ENCODE measurements around the gene MAP3K12. TPM values are rescaled to one million over a fixed set of nuclear protein-coding genes. Genes with fewer than 3 reads are reported as not detected.
"Not testable (repeated sequence)": the region's sequence is repeated elsewhere in the genome, so short reads cannot be mapped to it uniquely, and the experiment has no call there.

MAP3K12 gene, protein sequence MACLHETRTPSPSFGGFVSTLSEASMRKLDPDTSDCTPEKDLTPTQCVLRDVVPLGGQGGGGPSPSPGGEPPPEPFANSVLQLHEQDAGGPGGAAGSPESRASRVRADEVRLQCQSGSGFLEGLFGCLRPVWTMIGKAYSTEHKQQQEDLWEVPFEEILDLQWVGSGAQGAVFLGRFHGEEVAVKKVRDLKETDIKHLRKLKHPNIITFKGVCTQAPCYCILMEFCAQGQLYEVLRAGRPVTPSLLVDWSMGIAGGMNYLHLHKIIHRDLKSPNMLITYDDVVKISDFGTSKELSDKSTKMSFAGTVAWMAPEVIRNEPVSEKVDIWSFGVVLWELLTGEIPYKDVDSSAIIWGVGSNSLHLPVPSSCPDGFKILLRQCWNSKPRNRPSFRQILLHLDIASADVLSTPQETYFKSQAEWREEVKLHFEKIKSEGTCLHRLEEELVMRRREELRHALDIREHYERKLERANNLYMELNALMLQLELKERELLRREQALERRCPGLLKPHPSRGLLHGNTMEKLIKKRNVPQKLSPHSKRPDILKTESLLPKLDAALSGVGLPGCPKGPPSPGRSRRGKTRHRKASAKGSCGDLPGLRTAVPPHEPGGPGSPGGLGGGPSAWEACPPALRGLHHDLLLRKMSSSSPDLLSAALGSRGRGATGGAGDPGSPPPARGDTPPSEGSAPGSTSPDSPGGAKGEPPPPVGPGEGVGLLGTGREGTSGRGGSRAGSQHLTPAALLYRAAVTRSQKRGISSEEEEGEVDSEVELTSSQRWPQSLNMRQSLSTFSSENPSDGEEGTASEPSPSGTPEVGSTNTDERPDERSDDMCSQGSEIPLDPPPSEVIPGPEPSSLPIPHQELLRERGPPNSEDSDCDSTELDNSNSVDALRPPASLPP
- 17.3 TPM for total RNA-seq
- polyA plus RNA-seq = 27.4 TPM

DNA sequence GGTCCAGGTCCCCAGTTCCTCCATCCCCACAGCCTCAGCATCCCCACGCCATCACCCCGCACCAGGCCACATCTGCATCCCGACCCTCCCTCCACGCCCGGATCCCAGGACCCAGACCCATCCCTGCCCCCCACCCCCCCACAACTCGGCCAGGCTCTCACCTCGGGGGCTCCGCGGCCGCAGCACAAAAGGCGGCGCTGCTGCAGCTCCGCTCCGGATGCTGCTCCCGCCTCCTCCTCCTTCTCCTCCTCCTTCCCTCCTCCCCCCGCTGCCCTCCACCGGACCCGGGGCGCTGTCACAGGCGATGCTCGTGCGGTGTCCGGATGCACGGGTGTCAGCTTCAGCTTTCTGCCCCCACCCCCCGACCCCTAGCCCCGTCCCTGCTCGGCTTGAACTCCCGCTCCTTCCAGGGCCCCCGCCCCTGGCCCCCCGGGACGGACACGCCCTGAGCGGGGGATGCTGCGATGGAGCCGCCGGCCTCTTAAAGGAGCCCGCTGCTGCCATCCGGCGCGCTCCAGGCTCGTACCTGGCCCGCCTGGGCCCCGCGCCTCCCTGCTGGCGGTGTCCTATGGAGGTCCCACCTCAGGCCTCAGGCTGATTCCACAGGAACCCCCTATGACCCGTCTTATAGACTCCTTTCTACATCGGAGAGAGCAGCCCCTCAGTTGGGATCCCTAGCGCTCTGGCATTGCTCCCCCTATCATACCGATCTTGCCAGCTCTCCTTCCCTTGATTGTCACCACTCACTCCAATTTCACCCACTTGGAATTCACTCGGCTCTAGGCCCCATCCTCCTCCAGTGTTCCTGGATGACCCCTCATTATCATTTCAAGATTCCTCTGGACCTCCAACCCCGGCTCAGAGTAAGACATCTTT, at the start of gene MAP3K12:
Gene MAP3K12 (minus strand): TSS at position 193 of the 876 bp plus-strand sequence. CDS start 12,067 bp downstream, outside the sequence.
- DNase-seq (ENCODE audit: extremely low spot score) = no peak
- Histone ChIP-seq H3K4me3 (ENCODE audit: low read depth, low read length) (peak within 1 kb of the TSS; percentile 54), H3K4me1 (ENCODE audit: insufficient read depth) (no peaks in the 10 kb centered on the region), H3K36me3 (ENCODE audit: insufficient read depth) (no peaks in the 10 kb centered on the region), H3K27ac (ENCODE audit: low read depth) (peak within 1 kb of the TSS; percentile 94)
- WGBS = under 1% methylated on average over 51 of the region's 51 CpGs

- 96% methylated on average over 6 of the region's 6 CpGs for WGBS
- H3K4me3 ChIP-seq (ENCODE audit: low read depth, low read length); H3K4me1 ChIP-seq (ENCODE audit: insufficient read depth); H3K27ac ChIP-seq (ENCODE audit: low read depth); H3K36me3 ChIP-seq (ENCODE audit: insufficient read depth); DNase-seq (ENCODE audit: extremely low spot score): not testable (repeated sequence)
Observed at GRCh38 chr12:53548354-53548753, 49.1 kb upstream of the MAP3K12 start.

DNA sequence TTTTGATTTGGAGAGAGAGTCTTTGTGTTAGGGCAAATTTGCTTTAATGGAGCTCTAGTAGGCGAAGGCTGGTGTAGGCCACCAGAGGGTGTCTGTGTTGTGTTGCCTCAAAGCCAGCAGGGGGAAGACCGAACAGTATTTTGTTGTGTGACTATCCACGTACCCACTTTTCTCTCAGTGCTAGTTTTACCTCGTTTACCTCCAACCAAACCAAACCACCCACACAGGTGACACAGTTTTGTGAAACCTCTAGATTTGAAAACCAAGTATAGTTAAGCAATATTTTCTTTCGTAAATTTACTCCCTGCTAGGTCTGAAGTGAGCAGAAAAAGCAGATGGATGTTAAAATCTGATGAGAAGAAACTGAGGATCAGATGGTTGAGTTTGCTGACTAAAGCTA, 44.3 kb upstream of the MAP3K12 start:
- 19% methylated on average over 5 of the region's 5 CpGs for WGBS
- peaks cover 3% of the 10 kb centered on the region for H3K36me3 ChIP-seq (ENCODE audit: insufficient read depth)

DNA sequence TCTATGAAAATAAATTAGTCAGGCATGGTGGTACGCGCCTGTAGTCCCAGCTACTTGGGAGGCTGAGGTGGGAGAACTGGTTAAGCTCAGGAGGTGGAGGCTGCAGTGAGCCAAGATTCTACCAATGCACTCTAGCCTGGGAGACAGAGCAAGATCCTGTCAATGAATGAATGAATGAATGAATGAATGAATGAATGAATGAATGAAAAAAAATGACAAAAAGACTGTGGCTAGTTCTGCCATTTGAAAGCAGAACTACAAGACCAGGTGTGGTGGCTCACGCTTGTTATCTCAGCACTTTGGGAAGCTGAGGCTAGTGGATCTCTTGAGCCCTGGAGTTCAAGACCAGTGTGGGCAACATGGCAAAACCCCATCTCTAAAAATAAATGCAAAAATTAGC, 40.3 kb upstream of the MAP3K12 start:
- Histone ChIP-seq H3K4me3 (ENCODE audit: low read depth, low read length) (no peak overlapping the region), H3K4me1 (ENCODE audit: insufficient read depth) (peaks cover 1% of the 10 kb centered on the region), H3K36me3 (ENCODE audit: insufficient read depth) (peaks cover 1% of the 10 kb centered on the region), H3K27ac (ENCODE audit: low read depth) (no peak overlapping the region)
- 94% methylated on average over 3 of the region's 3 CpGs for WGBS
- DNase-seq (ENCODE audit: extremely low spot score) = no peak

More for the DNA sequence above, 44.3 kb upstream of the MAP3K12 start:
- H3K27ac ChIP-seq (ENCODE audit: low read depth) = no peak overlapping the region
- H3K4me3 ChIP-seq (ENCODE audit: low read depth, low read length) = no peak overlapping the region
- peaks cover 1% of the 10 kb centered on the region for H3K4me1 ChIP-seq (ENCODE audit: insufficient read depth)
- DNase-seq (ENCODE audit: extremely low spot score) = peak; percentile 42

GRCh38 chr12:53538209-53538689, 39.0 kb upstream of the MAP3K12 start:
- DNase-seq (ENCODE audit: extremely low spot score) = peak; percentile 33
- no peak overlapping the region for H3K4me3 ChIP-seq (ENCODE audit: low read depth, low read length)
- H3K4me1 ChIP-seq (ENCODE audit: insufficient read depth) = peaks cover 1% of the 10 kb centered on the region
- WGBS = 16% methylated on average over 1 of the region's 1 CpG
- H3K36me3 ChIP-seq (ENCODE audit: insufficient read depth) = peaks cover 1% of the 10 kb centered on the region
- no peak overlapping the region for H3K27ac ChIP-seq (ENCODE audit: low read depth)

- 93% methylated on average over 3 of the region's 3 CpGs for WGBS
- peaks cover 1% of the 10 kb centered on the region for H3K36me3 ChIP-seq (ENCODE audit: insufficient read depth)
- no peak overlapping the region for H3K27ac ChIP-seq (ENCODE audit: low read depth)
- H3K4me3 ChIP-seq (ENCODE audit: low read depth, low read length) = no peak overlapping the region
- no peak for DNase-seq (ENCODE audit: extremely low spot score)
- H3K4me1 ChIP-seq (ENCODE audit: insufficient read depth) = peaks cover 1% of the 10 kb centered on the region
Observed at GRCh38 chr12:53536962-53537361, 37.7 kb upstream of the MAP3K12 start.

DNA sequence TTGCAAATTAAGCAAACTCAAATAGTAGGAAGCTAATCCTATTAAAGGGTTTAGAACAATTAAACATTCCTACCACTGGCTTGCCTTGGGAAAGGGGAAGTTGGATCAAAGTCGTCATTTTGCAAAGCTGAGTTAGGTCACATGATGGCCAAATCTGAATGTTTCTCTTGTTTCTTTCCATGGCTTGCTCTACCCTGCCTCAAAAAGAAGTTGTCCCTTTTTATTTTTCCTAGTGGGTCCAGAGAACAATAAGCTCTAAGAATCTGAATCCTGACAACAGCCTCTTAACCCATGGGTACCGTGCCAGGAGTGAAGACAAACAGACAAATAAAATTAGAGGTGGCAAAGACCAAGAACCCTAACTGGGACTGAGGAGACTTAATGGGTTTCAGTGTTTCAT, 34.2 kb upstream of the MAP3K12 start:
- no peak overlapping the region for H3K4me3 ChIP-seq (ENCODE audit: low read depth, low read length)
- DNase-seq (ENCODE audit: extremely low spot score) = no peak
- no peak overlapping the region for H3K27ac ChIP-seq (ENCODE audit: low read depth)
- no peaks in the 10 kb centered on the region for H3K4me1 ChIP-seq (ENCODE audit: insufficient read depth)
- WGBS = 77% methylated on average over 2 of the region's 2 CpGs
- H3K36me3 ChIP-seq (ENCODE audit: insufficient read depth) = peaks cover 4% of the 10 kb centered on the region

GRCh38 chr12:53532524-53533445, 33.5 kb upstream of the MAP3K12 start:
- Histone ChIP-seq H3K36me3 (ENCODE audit: insufficient read depth) (peaks cover 4% of the 10 kb centered on the region), H3K4me3 (ENCODE audit: low read depth, low read length) (no peak overlapping the region), H3K27ac (ENCODE audit: low read depth) (no peak overlapping the region), H3K4me1 (ENCODE audit: insufficient read depth) (no peaks in the 10 kb centered on the region)
- 94% methylated on average over 7 of the region's 7 CpGs for WGBS
- DNase-seq (ENCODE audit: extremely low spot score) = no peak

DNA sequence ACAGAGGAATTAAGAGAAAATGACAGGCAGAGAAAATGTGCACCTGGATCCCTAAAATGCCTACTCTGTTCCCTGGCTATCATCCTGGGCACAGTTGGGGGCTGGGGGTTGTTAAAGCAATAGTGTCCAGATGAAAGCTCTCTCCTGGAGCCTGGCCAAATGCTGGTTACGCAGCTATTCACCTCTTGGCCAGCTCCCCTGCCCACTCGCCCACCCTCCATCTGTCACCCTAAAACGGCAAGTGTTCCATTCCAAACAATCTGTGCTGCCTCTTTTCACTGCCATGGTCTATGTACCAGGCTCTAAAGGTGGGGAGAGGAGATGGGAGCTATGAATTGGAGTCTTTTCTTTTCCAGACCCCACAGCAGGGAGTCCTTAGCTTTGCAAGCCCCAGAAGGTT, 32.8 kb upstream of the MAP3K12 start:
- Histone ChIP-seq H3K4me1 (ENCODE audit: insufficient read depth) (no peaks in the 10 kb centered on the region), H3K27ac (ENCODE audit: low read depth) (no peak overlapping the region), H3K4me3 (ENCODE audit: low read depth, low read length) (no peak overlapping the region), H3K36me3 (ENCODE audit: insufficient read depth) (peaks cover 2% of the 10 kb centered on the region)
- DNase-seq (ENCODE audit: extremely low spot score) = no peak
- 53% methylated on average over 3 of the region's 3 CpGs for WGBS

DNA sequence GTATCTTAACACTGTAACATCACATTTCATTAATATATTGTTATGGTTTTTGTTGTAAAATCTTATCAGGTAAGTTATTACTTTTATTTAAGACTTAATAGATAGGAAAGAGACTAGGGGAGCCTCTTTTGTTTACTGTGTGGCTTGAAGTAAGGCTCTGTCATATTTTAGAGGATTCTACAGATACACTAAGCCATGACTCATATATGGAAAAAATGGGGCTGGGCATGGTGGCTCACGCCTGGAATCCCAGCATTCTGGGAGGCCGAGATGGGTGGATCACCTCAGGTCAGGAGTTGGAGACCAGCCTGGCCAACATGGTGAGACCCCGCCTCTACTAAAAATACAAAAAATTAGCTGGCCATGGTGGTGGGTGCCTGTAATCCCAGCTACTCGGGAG, 31.7 kb upstream of the MAP3K12 start:
- DNase-seq (ENCODE audit: extremely low spot score) = no peak
- H3K4me3 ChIP-seq (ENCODE audit: low read depth, low read length) = no peak overlapping the region
- H3K36me3 ChIP-seq (ENCODE audit: insufficient read depth) = peaks cover 2% of the 10 kb centered on the region
- H3K4me1 ChIP-seq (ENCODE audit: insufficient read depth) = no peaks in the 10 kb centered on the region
- 90% methylated on average over 4 of the region's 4 CpGs for WGBS
- no peak overlapping the region for H3K27ac ChIP-seq (ENCODE audit: low read depth)

DNA sequence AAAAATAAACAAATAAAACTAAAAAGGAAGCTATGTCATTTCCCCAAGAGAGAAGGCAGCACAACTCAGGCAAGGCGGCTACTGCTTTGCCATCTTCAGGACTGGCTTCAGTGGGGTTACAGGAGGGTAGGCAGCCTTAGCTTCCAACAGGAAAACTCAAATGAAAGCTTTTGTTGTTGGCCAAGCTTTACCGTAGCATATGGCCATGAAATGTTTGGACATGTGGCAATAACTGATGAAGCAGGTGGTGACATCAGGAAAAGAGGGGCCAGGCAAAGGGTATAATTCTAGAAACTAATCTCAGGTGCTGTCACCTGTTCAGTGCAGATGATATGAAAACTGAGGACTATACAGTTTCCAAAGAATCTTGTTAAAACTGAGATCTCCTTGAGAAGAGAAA, 30.8 kb upstream of the MAP3K12 start:
- 93% methylated on average over 2 of the region's 2 CpGs for WGBS
- DNase-seq (ENCODE audit: extremely low spot score) = no peak
- Histone ChIP-seq H3K4me3 (ENCODE audit: low read depth, low read length) (no peak overlapping the region), H3K4me1 (ENCODE audit: insufficient read depth) (no peaks in the 10 kb centered on the region), H3K36me3 (ENCODE audit: insufficient read depth) (peaks cover 2% of the 10 kb centered on the region), H3K27ac (ENCODE audit: low read depth) (no peak overlapping the region)

GRCh38 chr12:53524476-53524875, 25.2 kb upstream of the MAP3K12 start:
- WGBS = 96% methylated on average over 13 of the region's 13 CpGs
- Histone ChIP-seq H3K4me1 (ENCODE audit: insufficient read depth) (no peaks in the 10 kb centered on the region), H3K27ac (ENCODE audit: low read depth) (no peak overlapping the region), H3K4me3 (ENCODE audit: low read depth, low read length) (no peak overlapping the region), H3K36me3 (ENCODE audit: insufficient read depth) (peaks cover 10% of the 10 kb centered on the region)
- DNase-seq (ENCODE audit: extremely low spot score) = no peak
